Activated CD4-positive, alpha-beta T cell treated with anti-CD3 and anti-CD28 coated beads, Interleukin-2, Interleukin-6, amounts not matched to agents 100 ng/mL and 50 ng/mL, durations not matched to agents 16 hours and 8 hours (primary cell): ENCODE results near the gene FMNL2.

Experiments used
- DNase-seq: peaks from one replicate; pipeline ENCODE4 v3.0.0-alpha.2; 2020

Gene FMNL2

GRCh38 chr2:152532241-152532640, 197.3 kb downstream of the FMNL2 start:
- no peak for DNase-seq

- no peak for DNase-seq
These were observed 199.6 kb downstream of the FMNL2 start for GRCh38 chr2:152534460-152535135.

GRCh38 chr2:152537081-152537651, 202.2 kb downstream of the FMNL2 start:
- DNase-seq, result no peak

- no peak for DNase-seq
These were observed 204.4 kb downstream of the FMNL2 start for GRCh38 chr2:152539424-152539823.

GRCh38 chr2:152541712-152542111, 206.7 kb downstream of the FMNL2 start:
- no peak for DNase-seq

- no peak for DNase-seq
These were observed 207.5 kb downstream of the FMNL2 start for GRCh38 chr2:152542337-152542994.

GRCh38 chr2:152542995-152543481, 208.1 kb downstream of the FMNL2 start:
- no peak for DNase-seq

GRCh38 chr2:152543717-152544116, 208.7 kb downstream of the FMNL2 start:
- DNase-seq, result no peak

GRCh38 chr2:152544638-152545037, 209.7 kb downstream of the FMNL2 start:
- no peak for DNase-seq

GRCh38 chr2:152546230-152546837, 211.4 kb downstream of the FMNL2 start:
- DNase-seq, result no peak

GRCh38 chr2:152548111-152548875, 213.3 kb downstream of the FMNL2 start:
- DNase-seq, result no peak

- DNase-seq, result no peak
These were observed 214.0 kb downstream of the FMNL2 start for GRCh38 chr2:152548996-152549395.

- DNase-seq, result no peak
These were observed 214.4 kb downstream of the FMNL2 start for GRCh38 chr2:152549423-152549822.

- no peak for DNase-seq
These were observed 215.4 kb downstream of the FMNL2 start for GRCh38 chr2:152550386-152550785.

- DNase-seq, result no peak
These were observed 217.9 kb downstream of the FMNL2 start for GRCh38 chr2:152552888-152553287.

- no peak for DNase-seq
These were observed 218.5 kb downstream of the FMNL2 start for GRCh38 chr2:152553518-152553917.

- no peak for DNase-seq
These were observed 220.1 kb downstream of the FMNL2 start for GRCh38 chr2:152555048-152555447.

- DNase-seq, result no peak
These were observed 221.5 kb downstream of the FMNL2 start for GRCh38 chr2:152556506-152556905.

GRCh38 chr2:152557273-152557888, 222.4 kb downstream of the FMNL2 start:
- no peak for DNase-seq

GRCh38 chr2:152558158-152558984, 223.4 kb downstream of the FMNL2 start:
- no peak for DNase-seq

GRCh38 chr2:152559008-152559407, 224.0 kb downstream of the FMNL2 start:
- DNase-seq, result no peak

- DNase-seq, result no peak
These were observed 225.2 kb downstream of the FMNL2 start for GRCh38 chr2:152560166-152560565.
